Hepatocyte (in vitro differentiated cells): ENCODE measurements around the gene PRAMEF25. TPM values are rescaled to one million over a fixed set of nuclear protein-coding genes. Genes with fewer than 3 reads are reported as not detected.
"Not testable (repeated sequence)": the region's sequence is repeated elsewhere in the genome, so short reads cannot be mapped to it uniquely, and the experiment has no call there.

Source experiments
- DNase-seq: peaks from one replicate; pipeline ENCODE4 v3.0.0-alpha.2; 2016; ENCODE audit warnings: low spot score
- H2AFZ ChIP-seq: fragments of 200-600 bp; sonication (generic); 2 replicates; pipeline ENCODE4 v1.6.0; 2016; ENCODE audit warnings: antibody characterized with exemption, mild to moderate bottlenecking
- H3K27ac ChIP-seq: fragments of 200-600 bp; sonication (generic); 2 replicates; pipeline ENCODE4 v1.5.1; 2016; ENCODE audit warnings: mild to moderate bottlenecking
- H3K27me3 ChIP-seq: fragments of 200-600 bp; sonication (generic); 2 replicates; pipeline ENCODE4 v1.6.1; 2016
- H3K36me3 ChIP-seq: fragments of 200-600 bp; sonication (generic); replicated peaks from 2 replicates; pipeline ENCODE4 v1.5.1; 2016; ENCODE audit warnings: low read depth; ENCODE audit not compliant: insufficient read depth
- H3K4me1 ChIP-seq: fragments of 200-600 bp; sonication (generic); 2 replicates; pipeline ENCODE4 v1.5.1; 2016; ENCODE audit warnings: mild to moderate bottlenecking, moderate library complexity; ENCODE audit not compliant: insufficient read depth
- H3K4me2 ChIP-seq: fragments of 200-600 bp; sonication (generic); 2 replicates; pipeline ENCODE4 v1.6.0; 2016
- H3K4me3 ChIP-seq: fragments of 200-600 bp; sonication (generic); 2 replicates; pipeline ENCODE4 v1.5.1; 2016; ENCODE audit warnings: mild to moderate bottlenecking
- H3K79me2 ChIP-seq: fragments of 200-600 bp; sonication (generic); 2 replicates; pipeline ENCODE4 v1.6.0; 2017; ENCODE audit warnings: mild to moderate bottlenecking
- H3K9me2 ChIP-seq: fragments of 200-600 bp; sonication (generic); replicated peaks from 2 replicates; pipeline ENCODE4 v1.6.0; 2017; ENCODE audit warnings: mild to moderate bottlenecking; ENCODE audit not compliant: insufficient read depth
- H3K9me3 ChIP-seq: fragments of 200-600 bp; sonication (generic); 2 replicates; pipeline ENCODE4 v1.5.1; 2016; ENCODE audit warnings: low read depth, mild to moderate bottlenecking
- H4K20me1 ChIP-seq: fragments of 200-600 bp; sonication (generic); 2 replicates; pipeline ENCODE4 v1.6.0; 2016; ENCODE audit warnings: mild to moderate bottlenecking; ENCODE audit not compliant: insufficient read depth, poor library complexity, severe bottlenecking
- WGBS: methylation state at CpG from one replicate; pipeline ENCODE4 v1.1.6; 2016; ENCODE audit warnings: low lambda C conversion rate; ENCODE audit errors: missing lambda C conversion rate; 5-methylcytosine and 5-hydroxymethylcytosine counted together
- polyA plus RNA-seq: library from polyadenylated mRNA; unstranded; fragments of >200 nt; fragmentation: Nextera tagmentation; extraction: Ambion mirVana; gene quantifications from 2 replicates; pipeline ENCODE4 v1.2.1, GENCODE V29; 2016
- total RNA-seq: library from RNA; depleted of rRNA; stranded (reverse); fragments of >200 nt; gene quantifications from 2 replicates; pipeline ENCODE4 v1.2.3, GENCODE V29; 2014

Gene PRAMEF25
- total RNA-seq: not detected in 2 replicates
- polyA plus RNA-seq: not detected in 2 replicates

GRCh38 chr1:13070474-13070873 is at the start of gene PRAMEF25:
Gene PRAMEF25, plus strand, starts transcription at chr1:13070774. Its CDS starts 2,920 bp downstream, at chr1:13073694.
- not testable (repeated sequence) for DNase-seq, H4K20me1 ChIP-seq, H3K9me2 ChIP-seq, H3K27me3 ChIP-seq, H3K36me3 ChIP-seq, H2AFZ ChIP-seq, H3K9me3 ChIP-seq, H3K4me3 ChIP-seq, H3K4me1 ChIP-seq, H3K4me2 ChIP-seq, H3K27ac ChIP-seq, H3K79me2 ChIP-seq
- no CpG with 5 or more reads among the region's 4 CpGs for WGBS

GRCh38 chr1:13056475-13056874 is 14.1 kb upstream of the PRAMEF25 start, which contains the start of gene PRAMEF27:
Gene PRAMEF27, minus strand, starts transcription at chr1:13056575. Its CDS starts 2,916 bp downstream, at chr1:13053659.
- not testable (repeated sequence) for H3K9me3 ChIP-seq, H3K27me3 ChIP-seq, H3K36me3 ChIP-seq, H4K20me1 ChIP-seq, H3K9me2 ChIP-seq, H2AFZ ChIP-seq, H3K4me3 ChIP-seq, H3K4me2 ChIP-seq, H3K4me1 ChIP-seq, DNase-seq, H3K79me2 ChIP-seq, H3K27ac ChIP-seq
- WGBS: 71% methylated on average over 3 of the region's 3 CpGs

- not testable (repeated sequence) for H3K79me2 ChIP-seq, H3K36me3 ChIP-seq, H3K27ac ChIP-seq, H3K4me2 ChIP-seq, H4K20me1 ChIP-seq, H3K4me1 ChIP-seq, H3K9me3 ChIP-seq, H3K4me3 ChIP-seq, H2AFZ ChIP-seq, DNase-seq, H3K9me2 ChIP-seq, H3K27me3 ChIP-seq
- 78% methylated on average over 6 of the region's 6 CpGs for WGBS
Measured at GRCh38 chr1:13116754-13117153, 46.2 kb downstream of the PRAMEF25 start, which contains the start of gene HNRNPCL2. Gene HNRNPCL2, minus strand, starts transcription at chr1:13116854. Its CDS starts 454 bp downstream, at chr1:13116400.

Other genes with a start within 250 kb of the PRAMEF25 start
- not detected in 2 replicates for gene PRAMEF11, start 239.4 kb upstream of the PRAMEF25 start, total RNA-seq
- gene PRAMEF11, start 239.4 kb upstream of the PRAMEF25 start, polyA plus RNA-seq: not detected in 2 replicates
- gene HNRNPCL1, start 222.1 kb upstream of the PRAMEF25 start, total RNA-seq: not detected in 2 replicates
- gene HNRNPCL1, start 222.1 kb upstream of the PRAMEF25 start, polyA plus RNA-seq: not detected in 2 replicates
- not detected in 2 replicates for gene PRAMEF2, start 213.7 kb upstream of the PRAMEF25 start, total RNA-seq
- gene PRAMEF2, start 213.7 kb upstream of the PRAMEF25 start, polyA plus RNA-seq: not detected in 2 replicates
- gene PRAMEF4, start 184.6 kb upstream of the PRAMEF25 start, total RNA-seq: not detected in 2 replicates
- gene PRAMEF4, start 184.6 kb upstream of the PRAMEF25 start, polyA plus RNA-seq: not detected in 2 replicates
- not detected in 2 replicates for gene PRAMEF10, start 172.5 kb upstream of the PRAMEF25 start, total RNA-seq
- not detected in 2 replicates for gene PRAMEF10, start 172.5 kb upstream of the PRAMEF25 start, polyA plus RNA-seq
- gene PRAMEF7, start 154.2 kb upstream of the PRAMEF25 start, total RNA-seq: not detected in 2 replicates
- gene PRAMEF7, start 154.2 kb upstream of the PRAMEF25 start, polyA plus RNA-seq: not detected in 2 replicates
- not detected in 2 replicates for gene PRAMEF6, start 123.2 kb upstream of the PRAMEF25 start, total RNA-seq
- gene PRAMEF6, start 123.2 kb upstream of the PRAMEF25 start, polyA plus RNA-seq: not detected in 2 replicates
- not detected in 2 replicates for gene PRAMEF27, start 14.2 kb upstream of the PRAMEF25 start, total RNA-seq
- not detected in 2 replicates for gene PRAMEF27, start 14.2 kb upstream of the PRAMEF25 start, polyA plus RNA-seq
- gene HNRNPCL3, start 10.0 kb upstream of the PRAMEF25 start, total RNA-seq: not detected in 2 replicates
- gene HNRNPCL3, start 10.0 kb upstream of the PRAMEF25 start, polyA plus RNA-seq: not detected in 2 replicates
- not detected in 2 replicates for gene HNRNPCL2, start 46.1 kb downstream of the PRAMEF25 start, total RNA-seq
- gene HNRNPCL2, start 46.1 kb downstream of the PRAMEF25 start, polyA plus RNA-seq: not detected in 2 replicates
- gene PRAMEF26, start 85.2 kb downstream of the PRAMEF25 start, total RNA-seq: not detected in 2 replicates
- gene PRAMEF26, start 85.2 kb downstream of the PRAMEF25 start, polyA plus RNA-seq: not detected in 2 replicates
- gene HNRNPCL4, start 94.9 kb downstream of the PRAMEF25 start, total RNA-seq: not detected in 2 replicates
- gene HNRNPCL4, start 94.9 kb downstream of the PRAMEF25 start, polyA plus RNA-seq: not detected in 2 replicates
- gene PRAMEF9, start 101.1 kb downstream of the PRAMEF25 start, total RNA-seq: not detected in 2 replicates
- gene PRAMEF9, start 101.1 kb downstream of the PRAMEF25 start, polyA plus RNA-seq: not detected in 2 replicates
- not detected in 2 replicates for gene PRAMEF13, start 130.6 kb downstream of the PRAMEF25 start, total RNA-seq
- gene PRAMEF13, start 130.6 kb downstream of the PRAMEF25 start, polyA plus RNA-seq: not detected in 2 replicates
- not detected in 2 replicates for gene PRAMEF18, start 155.4 kb downstream of the PRAMEF25 start, total RNA-seq
- not detected in 2 replicates for gene PRAMEF18, start 155.4 kb downstream of the PRAMEF25 start, polyA plus RNA-seq
- gene PRAMEF5, start 183.4 kb downstream of the PRAMEF25 start, total RNA-seq: not detected in 2 replicates
- gene PRAMEF5, start 183.4 kb downstream of the PRAMEF25 start, polyA plus RNA-seq: not detected in 2 replicates
- not detected in 2 replicates for gene PRAMEF8, start 214.4 kb downstream of the PRAMEF25 start, total RNA-seq
- not detected in 2 replicates for gene PRAMEF8, start 214.4 kb downstream of the PRAMEF25 start, polyA plus RNA-seq
- not detected in 2 replicates for gene PRAMEF33, start 232.8 kb downstream of the PRAMEF25 start, total RNA-seq
- gene PRAMEF33, start 232.8 kb downstream of the PRAMEF25 start, polyA plus RNA-seq: not detected in 2 replicates
- gene PRAMEF15, start 244.8 kb downstream of the PRAMEF25 start, total RNA-seq: not detected in 2 replicates
- gene PRAMEF15, start 244.8 kb downstream of the PRAMEF25 start, polyA plus RNA-seq: not detected in 2 replicates